Smooth muscle cell (in vitro differentiated cells): ENCODE data around the gene KLF11. TPM values are rescaled to one million over a fixed set of nuclear protein-coding genes. Genes with fewer than 3 reads are reported as not detected.

Source experiments
- DNase-seq: peaks from one replicate; lab custom pipeline; 2025; ENCODE audit not compliant: unreplicated experiment; lab: John Stamatoyannopoulos, UW
- H2AFZ ChIP-seq: fragments of 200-600 bp; sonication (generic); 2 replicates; pipeline ENCODE4 v1.6.0; 2016; ENCODE audit warnings: antibody characterized with exemption, low read depth, mild to moderate bottlenecking
- H3F3A ChIP-seq: fragments of 200-600 bp; sonication (generic); 2 replicates; pipeline ENCODE4 v1.6.0; 2017; ENCODE audit warnings: antibody characterized with exemption, low read depth
- H3K27ac ChIP-seq: fragments of 200-600 bp; sonication (generic); 2 replicates; pipeline ENCODE4 v1.5.1; 2016; ENCODE audit warnings: low read depth, mild to moderate bottlenecking
- H3K27me3 ChIP-seq: fragments of 200-600 bp; sonication (generic); 2 replicates; pipeline ENCODE4 v1.6.1; 2016; ENCODE audit warnings: low read depth, mild to moderate bottlenecking
- H3K36me3 ChIP-seq: fragments of 200-600 bp; sonication (generic); 2 replicates; pipeline ENCODE4 v1.5.1; 2016; ENCODE audit warnings: low read depth
- H3K4me1 ChIP-seq: fragments of 200-600 bp; sonication (generic); 2 replicates; pipeline ENCODE4 v1.5.1; 2016; ENCODE audit warnings: low read depth
- H3K4me2 ChIP-seq: fragments of 200-600 bp; sonication (generic); 2 replicates; pipeline ENCODE4 v1.6.0; 2016; ENCODE audit warnings: mild to moderate bottlenecking
- H3K4me3 ChIP-seq: fragments of 200-600 bp; sonication (generic); 2 replicates; pipeline ENCODE4 v1.5.1; 2016; ENCODE audit warnings: mild to moderate bottlenecking
- H3K79me2 ChIP-seq: fragments of 200-600 bp; sonication (generic); 2 replicates; pipeline ENCODE4 v1.6.0; 2016; ENCODE audit warnings: low read depth, mild to moderate bottlenecking
- H3K9ac ChIP-seq: fragments of 200-600 bp; sonication (generic); 2 replicates; pipeline ENCODE4 v1.6.0; 2016; ENCODE audit warnings: low read depth
- H3K9me3 ChIP-seq: fragments of 200-600 bp; sonication (generic); replicated peaks from 2 replicates; pipeline ENCODE4 v1.5.1; 2016; ENCODE audit warnings: low read depth
- H4K20me1 ChIP-seq: fragments of 200-600 bp; sonication (generic); 2 replicates; pipeline ENCODE4 v1.6.0; 2016; ENCODE audit warnings: low read depth
- WGBS: methylation state at CpG from one replicate; pipeline ENCODE4 v1.1.7; 2016; ENCODE audit warnings: low lambda C conversion rate; 5-methylcytosine and 5-hydroxymethylcytosine counted together
- polyA plus RNA-seq: library from polyadenylated mRNA; unstranded; fragments of >200 nt; fragmentation: Nextera tagmentation; extraction: Ambion mirVana; gene quantifications from 2 replicates; pipeline ENCODE4 v1.2.1, GENCODE V29; 2016
- total RNA-seq: library from RNA; depleted of rRNA; stranded (reverse); fragments of >200 nt; gene quantifications from 2 replicates; pipeline ENCODE4 v1.2.3, GENCODE V29; 2014
- TF ChIP-seq, protein P1 (sequence below): fragments of 200-600 bp; sonication (generic); IDR thresholded peaks from 2 replicates; pipeline ENCODE4 v1.5.1; 2017; ENCODE audit warnings: borderline replicate concordance, mild to moderate bottlenecking, antibody characterized with exemption; ENCODE audit not compliant: insufficient read depth, poor library complexity, severe bottlenecking

The KLF11 gene
- total and polyA plus RNA-seq, 2 experiments from 2014 or later = 9.9 to 12.7 TPM

DNA sequence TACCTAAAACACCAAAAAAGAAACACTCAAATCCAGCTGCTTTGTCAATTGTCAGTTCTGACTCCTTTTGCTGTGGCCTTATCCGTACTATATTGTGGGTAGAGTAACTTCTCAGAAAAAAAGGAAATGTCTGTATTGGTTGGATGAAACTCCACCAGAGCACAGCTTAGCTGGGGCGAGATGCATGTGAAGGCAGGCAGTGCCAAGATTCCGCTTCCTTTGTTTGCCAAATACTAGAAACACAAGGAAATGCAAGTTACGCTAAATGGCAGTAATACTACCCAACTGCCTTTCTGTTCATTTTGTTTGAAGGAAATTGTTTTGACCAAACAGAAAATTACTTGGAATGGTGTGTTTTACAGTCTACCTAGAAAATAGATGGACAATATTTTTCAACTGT is 10.0 kb downstream of the KLF11 start:
- peaks cover 7% of the 10 kb centered on the region for H4K20me1 ChIP-seq
- H3K4me1 ChIP-seq = peaks cover 12% of the 10 kb centered on the region
- no peak overlapping the region for H3K4me3 ChIP-seq
- no peaks in the 10 kb centered on the region for H3K9me3 ChIP-seq
- peaks cover 6% of the 10 kb centered on the region for H3K36me3 ChIP-seq
- no peak overlapping the region for H3K27ac ChIP-seq
- 98% methylated on average over 4 of the region's 4 CpGs for WGBS
- no peak overlapping the region for H3K9ac ChIP-seq
- no peak for DNase-seq
- no peak overlapping the region for H2AFZ ChIP-seq
- peaks cover 11% of the 10 kb centered on the region for H3F3A ChIP-seq
- TF ChIP-seq, protein P1, sequence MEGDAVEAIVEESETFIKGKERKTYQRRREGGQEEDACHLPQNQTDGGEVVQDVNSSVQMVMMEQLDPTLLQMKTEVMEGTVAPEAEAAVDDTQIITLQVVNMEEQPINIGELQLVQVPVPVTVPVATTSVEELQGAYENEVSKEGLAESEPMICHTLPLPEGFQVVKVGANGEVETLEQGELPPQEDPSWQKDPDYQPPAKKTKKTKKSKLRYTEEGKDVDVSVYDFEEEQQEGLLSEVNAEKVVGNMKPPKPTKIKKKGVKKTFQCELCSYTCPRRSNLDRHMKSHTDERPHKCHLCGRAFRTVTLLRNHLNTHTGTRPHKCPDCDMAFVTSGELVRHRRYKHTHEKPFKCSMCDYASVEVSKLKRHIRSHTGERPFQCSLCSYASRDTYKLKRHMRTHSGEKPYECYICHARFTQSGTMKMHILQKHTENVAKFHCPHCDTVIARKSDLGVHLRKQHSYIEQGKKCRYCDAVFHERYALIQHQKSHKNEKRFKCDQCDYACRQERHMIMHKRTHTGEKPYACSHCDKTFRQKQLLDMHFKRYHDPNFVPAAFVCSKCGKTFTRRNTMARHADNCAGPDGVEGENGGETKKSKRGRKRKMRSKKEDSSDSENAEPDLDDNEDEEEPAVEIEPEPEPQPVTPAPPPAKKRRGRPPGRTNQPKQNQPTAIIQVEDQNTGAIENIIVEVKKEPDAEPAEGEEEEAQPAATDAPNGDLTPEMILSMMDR = no peak
- H3K4me2 ChIP-seq = no peak overlapping the region
- H3K79me2 ChIP-seq = peaks cover 11% of the 10 kb centered on the region
- no peaks in the 10 kb centered on the region for H3K27me3 ChIP-seq

DNA sequence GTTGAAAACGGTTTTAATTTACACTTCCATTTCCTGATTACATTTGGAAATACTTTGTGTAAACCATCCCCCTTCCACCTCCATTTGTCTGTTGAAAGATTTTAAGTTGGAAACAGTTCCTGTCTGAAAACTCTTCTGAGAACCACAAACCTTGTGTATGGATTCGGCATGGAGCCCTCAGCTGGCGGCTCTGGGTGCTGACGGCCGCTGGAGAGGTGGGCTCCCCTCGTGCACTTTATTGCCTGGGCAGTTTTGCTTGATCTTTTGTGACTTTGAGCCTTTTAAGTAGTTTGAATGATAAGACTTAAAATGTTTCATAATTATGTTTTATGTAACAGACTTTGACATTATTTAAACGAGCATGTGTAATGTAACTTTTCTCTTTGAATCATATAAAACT is 11.1 kb downstream of the KLF11 start:
- no peak for DNase-seq
- WGBS = 81% methylated on average over 7 of the region's 7 CpGs
- Histone ChIP-seq H3K4me1 (peaks cover 12% of the 10 kb centered on the region), H3K4me2 (no peak overlapping the region), H3K79me2 (peaks cover 8% of the 10 kb centered on the region), H2AFZ (no peak overlapping the region), H3F3A (peaks cover 11% of the 10 kb centered on the region), H3K9me3 (no peaks in the 10 kb centered on the region), H3K9ac (no peak overlapping the region), H3K4me3 (no peak overlapping the region), H3K27me3 (no peaks in the 10 kb centered on the region), H3K27ac (no peak overlapping the region), H4K20me1 (peaks cover under 1% of the 10 kb centered on the region), H3K36me3 (peaks cover 6% of the 10 kb centered on the region)
- TF ChIP-seq, protein P1 = no peak

DNA sequence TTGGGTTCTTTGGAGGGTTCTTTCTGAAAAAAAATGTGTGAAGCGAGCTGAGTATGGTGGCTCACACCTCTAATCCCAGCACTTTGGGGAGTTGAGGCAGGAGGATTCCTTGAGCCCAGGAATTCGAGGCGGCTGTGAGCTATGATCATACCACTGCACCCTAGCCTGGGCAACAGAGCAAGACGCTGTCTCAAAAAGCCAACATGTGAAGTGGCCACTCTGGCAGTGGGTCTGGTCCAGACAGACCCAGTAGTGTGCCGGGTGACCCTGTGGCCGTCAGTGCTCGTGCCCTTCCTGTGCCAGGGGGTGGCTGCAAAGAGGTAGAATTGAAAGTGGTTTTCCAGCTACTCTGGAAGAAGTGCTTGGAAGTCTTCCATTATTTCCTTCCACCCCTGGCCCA is 11.6 kb downstream of the KLF11 start:
- 90% methylated on average over 7 of the region's 7 CpGs for WGBS
- Histone ChIP-seq H3K79me2 (peaks cover 4% of the 10 kb centered on the region), H3K9me3 (no peaks in the 10 kb centered on the region), H3F3A (peaks cover 11% of the 10 kb centered on the region), H3K27me3 (no peaks in the 10 kb centered on the region), H3K4me1 (peaks cover 12% of the 10 kb centered on the region), H3K4me2 (no peak overlapping the region), H4K20me1 (no peaks in the 10 kb centered on the region), H3K4me3 (no peak overlapping the region), H3K36me3 (peaks cover 6% of the 10 kb centered on the region), H2AFZ (no peak overlapping the region), H3K9ac (no peak overlapping the region), H3K27ac (no peak overlapping the region)
- DNase-seq = no peak
- TF ChIP-seq, protein P1 = no peak

DNA sequence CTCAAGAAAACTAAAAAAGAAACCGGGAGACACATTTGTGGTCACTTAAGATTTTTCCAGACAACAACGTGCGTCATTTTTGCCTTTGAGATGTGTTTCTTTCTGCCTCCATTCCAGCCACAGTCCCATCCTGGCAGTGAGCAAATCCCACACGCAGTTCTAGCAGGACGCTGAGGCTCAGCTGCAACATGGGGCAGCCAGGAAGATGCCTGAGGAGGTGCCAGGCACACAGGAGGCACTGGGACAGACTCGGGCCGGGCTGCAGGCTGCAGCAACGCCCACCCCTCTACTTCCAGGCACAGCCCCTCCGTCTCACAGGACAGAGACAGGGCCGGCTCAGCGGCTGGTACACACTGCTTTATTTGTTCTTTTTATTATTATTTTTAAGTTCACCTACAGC is 13.1 kb downstream of the KLF11 start:
- Histone ChIP-seq H3K9ac (no peak overlapping the region), H3K9me3 (no peaks in the 10 kb centered on the region), H3K27me3 (no peaks in the 10 kb centered on the region), H4K20me1 (no peaks in the 10 kb centered on the region), H3K36me3 (peaks cover 6% of the 10 kb centered on the region), H3K4me1 (peaks cover 12% of the 10 kb centered on the region), H3F3A (peaks cover 11% of the 10 kb centered on the region), H3K4me2 (peak overlapping the region; percentile 89), H3K27ac (peak overlapping the region; percentile 91), H3K4me3 (peak overlapping the region; percentile 51), H2AFZ (peak overlapping the region; percentile 88), H3K79me2 (no peaks in the 10 kb centered on the region)
- WGBS = 42% methylated on average over 11 of the region's 11 CpGs
- DNase-seq = no peak
- TF ChIP-seq, protein P1 = no peak
